Measurements from ENCODE around the gene PRLH. TPM values are rescaled to one million over a fixed set of nuclear protein-coding genes. Genes with fewer than 3 reads are reported as not detected.

The PRLH gene
- total and polyA plus RNA-seq, 2 of the 13 experiments (the other 11 are each of a cell fraction or from before 2014, with no cell fraction given), result not detected

DNA sequence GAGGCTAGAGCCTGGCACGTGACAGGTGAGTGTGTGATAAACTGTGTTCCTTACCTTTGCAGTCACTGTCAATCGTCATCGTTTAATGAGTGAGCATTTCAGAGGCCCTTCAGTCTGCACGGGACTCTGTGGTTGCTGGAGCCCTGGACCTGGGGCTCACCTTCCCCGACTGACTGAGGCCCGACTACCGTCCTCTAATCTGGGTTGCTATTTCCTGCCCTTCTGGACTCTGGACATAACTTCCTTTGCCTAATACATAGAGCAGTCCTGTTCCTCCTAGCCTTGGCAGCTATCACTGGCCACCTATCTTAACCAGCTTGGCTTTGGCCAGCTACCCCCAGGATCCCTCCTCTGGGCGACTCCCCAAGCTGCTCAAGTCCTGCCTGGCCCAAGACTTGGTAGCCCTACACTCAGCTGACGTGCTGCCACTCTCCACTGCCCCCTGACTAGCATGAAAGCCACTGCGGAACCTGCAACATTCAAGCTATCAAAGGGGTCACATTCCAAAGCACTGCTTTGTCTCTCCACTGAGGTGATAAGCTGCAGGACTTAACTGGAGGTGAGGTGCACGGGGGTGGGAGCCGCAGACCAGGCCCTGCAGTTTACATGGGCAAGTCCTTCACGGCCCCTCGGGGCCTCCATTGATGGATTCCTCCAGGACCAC, 35.2 kb downstream of the PRLH start (continued):
- TF ChIP-seq, protein P1, sequence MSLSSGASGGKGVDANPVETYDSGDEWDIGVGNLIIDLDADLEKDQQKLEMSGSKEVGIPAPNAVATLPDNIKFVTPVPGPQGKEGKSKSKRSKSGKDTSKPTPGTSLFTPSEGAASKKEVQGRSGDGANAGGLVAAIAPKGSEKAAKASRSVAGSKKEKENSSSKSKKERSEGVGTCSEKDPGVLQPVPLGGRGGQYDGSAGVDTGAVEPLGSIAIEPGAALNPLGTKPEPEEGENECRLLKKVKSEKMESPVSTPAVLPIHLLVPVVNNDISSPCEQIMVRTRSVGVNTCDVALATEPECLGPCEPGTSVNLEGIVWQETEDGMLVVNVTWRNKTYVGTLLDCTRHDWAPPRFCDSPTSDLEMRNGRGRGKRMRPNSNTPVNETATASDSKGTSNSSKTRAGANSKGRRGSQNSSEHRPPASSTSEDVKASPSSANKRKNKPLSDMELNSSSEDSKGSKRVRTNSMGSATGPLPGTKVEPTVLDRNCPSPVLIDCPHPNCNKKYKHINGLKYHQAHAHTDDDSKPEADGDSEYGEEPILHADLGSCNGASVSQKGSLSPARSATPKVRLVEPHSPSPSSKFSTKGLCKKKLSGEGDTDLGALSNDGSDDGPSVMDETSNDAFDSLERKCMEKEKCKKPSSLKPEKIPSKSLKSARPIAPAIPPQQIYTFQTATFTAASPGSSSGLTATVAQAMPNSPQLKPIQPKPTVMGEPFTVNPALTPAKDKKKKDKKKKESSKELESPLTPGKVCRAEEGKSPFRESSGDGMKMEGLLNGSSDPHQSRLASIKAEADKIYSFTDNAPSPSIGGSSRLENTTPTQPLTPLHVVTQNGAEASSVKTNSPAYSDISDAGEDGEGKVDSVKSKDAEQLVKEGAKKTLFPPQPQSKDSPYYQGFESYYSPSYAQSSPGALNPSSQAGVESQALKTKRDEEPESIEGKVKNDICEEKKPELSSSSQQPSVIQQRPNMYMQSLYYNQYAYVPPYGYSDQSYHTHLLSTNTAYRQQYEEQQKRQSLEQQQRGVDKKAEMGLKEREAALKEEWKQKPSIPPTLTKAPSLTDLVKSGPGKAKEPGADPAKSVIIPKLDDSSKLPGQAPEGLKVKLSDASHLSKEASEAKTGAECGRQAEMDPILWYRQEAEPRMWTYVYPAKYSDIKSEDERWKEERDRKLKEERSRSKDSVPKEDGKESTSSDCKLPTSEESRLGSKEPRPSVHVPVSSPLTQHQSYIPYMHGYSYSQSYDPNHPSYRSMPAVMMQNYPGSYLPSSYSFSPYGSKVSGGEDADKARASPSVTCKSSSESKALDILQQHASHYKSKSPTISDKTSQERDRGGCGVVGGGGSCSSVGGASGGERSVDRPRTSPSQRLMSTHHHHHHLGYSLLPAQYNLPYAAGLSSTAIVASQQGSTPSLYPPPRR (CRISPR knock-in tag; IDR thresholded peaks at IDR 0.05; ENCODE audit: borderline replicate concordance), result peak; percentile 36; the same call in 1 of the 2 replicates
- TF ChIP-seq ZNF12 (CRISPR knock-in tag; IDR thresholded peaks at IDR 0.05) (peak; percentile 93), PHF8 (CRISPR knock-in tag; IDR thresholded peaks at IDR 0.05) (peak; percentile 64), DNMT1 (CRISPR knock-in tag; IDR thresholded peaks at IDR 0.05) (no peak), BRCA1 (CRISPR knock-in tag; IDR thresholded peaks at IDR 0.05) (no peak), SALL2 (CRISPR knock-in tag; IDR thresholded peaks at IDR 0.05) (0 out of 2 replicates have a peak, but pooled peaks have one; percentile 48), ZNF496 (CRISPR knock-in tag; IDR thresholded peaks at IDR 0.05; ENCODE audit: insufficient replicate concordance) (no peak), THAP7 (CRISPR knock-in tag; IDR thresholded peaks at IDR 0.05) (no peak), MTA1 (CRISPR knock-in tag; IDR thresholded peaks at IDR 0.05; ENCODE audit: borderline replicate concordance) (peak; percentile 82; the same call in 1 of the 2 replicates), ZNF709 (CRISPR knock-in tag; IDR thresholded peaks at IDR 0.05) (peak; percentile 70; the same call in 1 of the 2 replicates), TEAD3 (CRISPR knock-in tag; optimal IDR thresholded peaks at IDR 0.05; ENCODE audit: borderline replicate concordance) (peak; percentile 94), SMAD3 (CRISPR knock-in tag; IDR thresholded peaks at IDR 0.05) (0 out of 2 replicates have a peak, but pooled peaks have one; percentile 48), GATAD1 (CRISPR knock-in tag; IDR thresholded peaks at IDR 0.05) (0 out of 2 replicates have a peak, but pooled peaks have one; percentile 27), THRA (CRISPR knock-in tag; IDR thresholded peaks at IDR 0.05; ENCODE audit: borderline replicate concordance) (peak; percentile 73), HOXA3 (CRISPR knock-in tag; IDR thresholded peaks at IDR 0.05) (peak; percentile 58; the same call in 1 of the 2 replicates), GFI1 (CRISPR knock-in tag; IDR thresholded peaks at IDR 0.05; ENCODE audit: borderline replicate concordance) (peak; percentile 95; the same call in 1 of the 2 replicates), FOXP1 (IDR thresholded peaks at IDR 0.05) (no peak), FOXP1 (CRISPR knock-in tag; IDR thresholded peaks at IDR 0.05) (0 out of 2 replicates have a peak, but pooled peaks have one; percentile 3), ZNF543 (CRISPR knock-in tag; IDR thresholded peaks at IDR 0.05) (peak; percentile 75; the same call in 1 of the 2 replicates), HNF4A (CRISPR knock-in tag; IDR thresholded peaks at IDR 0.05) (peak; percentile 86), TFE3 (CRISPR knock-in tag; IDR thresholded peaks at IDR 0.05) (peak; percentile 69; the same call in 1 of the 2 replicates), NFATC3 (CRISPR knock-in tag; IDR thresholded peaks at IDR 0.05) (0 out of 2 replicates have a peak, but pooled peaks have one; percentile 22), ZNF331 (CRISPR knock-in tag; IDR thresholded peaks at IDR 0.05) (peak; percentile 67; the same call in 1 of the 2 replicates)
